T-helper 2 cell (primary cell): ENCODE results near the gene NTRK2.

ENCODE experiments used
- DNase-seq, 5 experiments: peaks; one replicate each; pipeline versions ENCODE4 v3.0.0 to v3.0.0-alpha.2; 2012 to 2022

NTRK2 gene

DNA sequence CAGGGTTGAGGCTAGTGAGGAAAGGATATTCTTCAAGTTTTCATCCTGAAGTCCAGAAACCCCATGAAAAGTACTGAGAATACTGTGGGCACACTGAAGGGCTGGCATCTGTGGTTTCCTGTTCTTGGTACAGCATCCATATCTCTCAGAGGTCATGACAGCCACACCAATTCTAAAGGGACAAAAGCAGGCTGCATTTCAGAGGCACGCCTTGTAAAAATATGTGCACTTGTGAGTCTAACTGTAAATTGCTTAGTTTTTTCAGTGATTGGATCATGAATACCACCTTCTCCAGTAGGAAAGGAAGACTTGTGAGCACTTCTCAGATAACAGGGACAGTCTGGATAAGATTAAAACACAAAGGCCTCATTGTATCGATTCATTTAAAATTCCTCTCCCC, 230.9 kb downstream of the NTRK2 start:
- DNase-seq = no peak

DNA sequence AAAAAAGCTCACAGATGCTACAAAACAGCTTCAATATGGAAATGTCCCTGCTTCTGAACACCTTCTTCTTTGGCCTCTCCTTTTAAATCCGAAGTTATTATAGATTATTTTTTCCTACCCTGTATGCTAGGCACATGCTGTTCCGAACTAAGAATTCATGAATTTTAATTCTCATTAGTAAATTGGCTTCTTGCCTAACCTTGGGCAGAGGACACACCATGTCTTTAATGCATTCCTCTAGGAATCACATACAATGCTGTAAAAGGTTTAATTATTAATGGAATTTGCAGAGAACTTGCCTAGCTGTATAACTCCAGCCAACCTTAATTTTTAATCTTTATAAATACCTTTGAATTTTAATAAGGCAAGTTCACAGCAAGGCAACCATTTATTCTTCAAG, 234.4 kb downstream of the NTRK2 start:
- no peak for DNase-seq

GRCh38 chr9:84916769-84917168, 247.2 kb downstream of the NTRK2 start:
- no peak for DNase-seq

GRCh38 chr9:84917366-84918070, 248.0 kb downstream of the NTRK2 start:
- no peak for DNase-seq

- no peak for DNase-seq
These were observed 249.9 kb downstream of the NTRK2 start for GRCh38 chr9:84919440-84919839.

- DNase-seq = no peak
These were observed 251.6 kb downstream of the NTRK2 start for GRCh38 chr9:84921175-84921574.

GRCh38 chr9:84922051-84922450, 252.5 kb downstream of the NTRK2 start:
- DNase-seq = no peak

GRCh38 chr9:84924266-84924665, 254.7 kb downstream of the NTRK2 start:
- DNase-seq = no peak

DNA sequence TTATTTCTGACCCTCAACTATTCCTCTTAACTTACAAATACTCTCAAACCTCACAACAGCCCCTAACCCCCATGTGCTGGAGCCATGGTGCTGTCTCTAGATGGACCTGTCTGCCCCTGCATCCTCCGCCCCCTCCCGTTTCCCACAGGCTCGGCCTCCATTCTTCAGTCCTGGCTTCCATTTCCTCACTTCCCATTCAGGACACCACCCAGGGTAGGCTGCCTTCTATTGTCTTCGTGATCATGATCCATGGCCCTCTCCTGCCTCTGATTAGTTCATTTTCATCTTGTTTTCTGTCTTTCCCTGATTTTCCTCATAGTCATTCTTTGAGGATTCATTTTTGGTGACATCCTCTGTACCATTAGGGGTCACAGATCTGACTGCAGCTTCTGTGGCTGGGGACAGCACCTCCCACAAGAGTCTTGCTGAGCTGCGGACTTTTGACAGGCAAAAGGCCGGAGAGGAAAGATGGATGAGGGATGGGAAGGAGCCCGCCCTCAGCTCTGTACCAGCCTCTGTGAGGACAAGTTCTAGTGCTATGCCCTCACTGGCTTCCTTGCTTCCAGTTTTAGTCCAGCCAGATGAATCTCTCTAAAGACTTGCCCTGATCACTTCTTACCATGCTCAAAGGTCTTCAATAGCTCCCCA, 255.8 kb downstream of the NTRK2 start:
- DNase-seq = no peak

DNA sequence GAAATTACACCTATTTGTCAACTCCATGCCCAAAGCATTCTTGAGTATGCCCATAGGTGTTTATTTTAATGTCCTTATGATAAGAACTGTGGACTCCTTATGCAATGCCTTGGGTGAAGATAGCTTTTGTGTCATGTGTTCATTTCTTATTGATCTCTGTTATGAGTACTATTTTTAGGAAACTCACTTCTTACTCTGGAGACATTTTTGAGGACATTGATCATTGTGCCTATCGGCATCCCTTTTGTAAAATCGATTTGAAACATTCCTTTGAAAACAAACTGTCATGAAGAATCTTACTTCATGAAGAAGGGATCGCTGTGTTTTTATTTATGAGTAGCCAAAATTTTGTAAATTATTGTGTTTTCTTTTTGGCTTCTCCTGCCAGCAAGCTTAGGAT, 257.3 kb downstream of the NTRK2 start:
- DNase-seq = no peak

DNA sequence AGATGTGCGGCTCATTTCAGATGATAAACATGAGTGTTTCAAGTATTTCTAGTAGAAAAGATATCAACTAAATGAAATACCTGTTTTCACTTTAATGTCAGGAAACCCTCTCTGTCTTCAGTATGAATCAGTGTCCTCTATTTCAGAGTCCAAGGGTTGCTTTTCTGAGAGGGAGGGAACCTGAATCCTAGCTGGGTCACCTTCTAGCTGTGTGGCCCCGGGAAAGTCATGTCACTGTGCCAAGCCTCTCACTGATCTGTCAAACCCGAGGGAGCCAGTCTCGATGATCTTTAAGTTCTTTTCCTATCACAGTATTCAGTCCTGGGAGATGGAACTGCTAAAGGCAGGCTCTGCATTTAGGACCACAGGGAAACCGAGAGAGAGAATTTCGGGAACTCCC, 258.9 kb downstream of the NTRK2 start:
- DNase-seq = no peak

DNA sequence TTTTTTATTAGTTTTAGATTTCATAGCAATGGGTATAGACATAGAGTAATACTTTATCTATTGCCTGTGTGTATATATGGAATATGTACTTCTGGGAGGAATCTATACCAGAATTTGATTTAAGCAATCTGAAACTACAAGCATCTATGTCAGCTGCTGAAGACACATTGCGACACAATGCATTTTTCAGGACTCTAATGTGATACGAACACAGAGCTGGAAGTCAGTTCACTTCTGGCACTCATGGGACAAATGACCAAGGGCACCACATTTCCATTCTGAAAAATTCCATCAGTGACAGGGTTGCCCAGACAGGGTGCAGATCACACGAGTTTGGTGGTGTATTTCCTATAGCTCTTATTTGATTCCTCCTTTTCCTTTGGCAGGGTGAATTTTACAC, 259.5 kb downstream of the NTRK2 start:
- DNase-seq = no peak

DNA sequence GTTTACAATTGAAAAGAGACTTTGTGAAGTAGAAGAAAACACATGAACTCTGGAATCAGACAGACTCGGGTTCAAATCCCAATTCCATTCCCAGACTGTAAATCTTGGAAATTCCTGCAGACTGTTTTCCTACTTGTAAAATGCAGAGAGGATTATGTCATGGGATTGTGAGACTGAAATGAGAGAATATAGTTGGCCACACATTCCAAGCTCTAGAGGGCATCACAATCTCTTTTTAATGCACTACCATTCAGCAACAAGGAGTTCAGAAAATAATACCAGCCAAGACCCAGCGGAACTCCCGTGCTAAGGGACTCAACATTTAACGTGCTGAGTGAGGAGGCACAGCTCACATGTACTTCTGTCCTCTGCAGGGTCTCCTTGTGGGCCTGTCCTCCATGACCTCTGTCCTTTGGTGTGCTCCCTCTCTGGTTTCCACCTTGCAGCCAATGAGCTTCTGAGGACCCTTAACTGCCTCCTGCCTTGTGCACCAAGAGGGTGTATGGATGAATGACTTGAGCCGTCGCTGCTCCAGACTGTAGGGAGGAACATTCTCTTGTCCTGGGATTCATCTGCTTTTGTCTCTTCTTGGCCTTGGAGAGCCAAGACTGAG, 263.5 kb downstream of the NTRK2 start:
- DNase-seq = no peak

- DNase-seq = no peak
These were observed 266.1 kb downstream of the NTRK2 start for GRCh38 chr9:84935528-84936117.

DNA sequence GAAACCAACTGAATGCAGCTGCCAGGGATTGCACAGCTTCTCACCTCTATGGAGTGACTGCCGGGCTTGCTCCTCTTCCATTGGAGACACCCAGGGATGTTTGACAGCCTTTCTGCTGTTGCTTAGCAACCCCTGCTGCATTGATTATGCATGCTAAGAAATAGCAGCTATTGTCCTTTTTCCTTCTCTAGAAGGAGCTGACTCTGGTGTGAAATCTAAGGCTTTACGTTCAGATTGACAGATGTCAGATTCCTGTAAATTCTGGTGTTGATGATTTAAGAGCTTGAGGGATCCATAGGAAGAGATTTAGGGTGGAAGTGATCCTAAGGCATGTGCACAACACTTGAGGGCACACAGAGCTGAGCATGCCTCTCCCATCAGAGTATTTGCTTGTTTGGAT, 267.7 kb downstream of the NTRK2 start:
- no peak for DNase-seq

GRCh38 chr9:84937581-84937980, 268.1 kb downstream of the NTRK2 start:
- no peak for DNase-seq

DNA sequence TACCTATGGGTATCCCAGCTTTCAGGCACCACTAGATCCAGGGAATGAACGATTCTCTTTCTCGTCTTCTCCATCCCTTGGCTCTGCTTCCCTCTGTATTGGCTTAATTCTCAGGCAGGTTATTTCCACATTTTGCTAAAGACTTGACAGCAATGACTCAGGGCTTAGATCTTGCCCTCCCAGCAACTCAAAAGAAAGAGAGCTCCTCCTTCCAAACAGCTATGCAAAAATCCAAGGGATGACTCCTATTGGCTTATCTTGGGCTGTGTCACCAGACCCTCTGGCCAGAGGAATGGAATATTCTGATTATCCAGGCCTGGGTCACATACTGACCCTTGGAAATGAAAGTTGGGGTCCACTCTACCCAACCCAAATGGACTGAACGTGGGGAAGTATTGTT, 270.2 kb downstream of the NTRK2 start:
- no peak for DNase-seq

- DNase-seq = no peak
These were observed 270.8 kb downstream of the NTRK2 start for GRCh38 chr9:84940294-84940693.

DNA sequence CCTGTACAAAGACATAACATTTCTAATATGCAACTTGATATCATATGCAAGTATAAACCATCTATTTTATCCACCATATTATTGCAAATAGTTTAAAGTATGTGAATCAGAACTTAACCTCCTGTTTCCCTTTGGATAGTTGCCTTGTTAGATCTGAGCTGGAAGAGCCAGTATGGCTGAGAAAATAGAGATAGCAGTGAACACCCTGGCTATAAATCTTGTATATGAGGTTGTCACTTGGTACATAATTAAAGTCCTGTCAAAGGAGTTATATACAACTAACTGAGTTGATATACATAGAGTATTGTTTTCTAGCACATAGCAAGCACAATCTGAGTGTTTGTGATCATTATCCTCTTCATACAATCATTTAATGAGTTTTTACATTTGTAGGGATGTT, 272.3 kb downstream of the NTRK2 start:
- DNase-seq = no peak

DNA sequence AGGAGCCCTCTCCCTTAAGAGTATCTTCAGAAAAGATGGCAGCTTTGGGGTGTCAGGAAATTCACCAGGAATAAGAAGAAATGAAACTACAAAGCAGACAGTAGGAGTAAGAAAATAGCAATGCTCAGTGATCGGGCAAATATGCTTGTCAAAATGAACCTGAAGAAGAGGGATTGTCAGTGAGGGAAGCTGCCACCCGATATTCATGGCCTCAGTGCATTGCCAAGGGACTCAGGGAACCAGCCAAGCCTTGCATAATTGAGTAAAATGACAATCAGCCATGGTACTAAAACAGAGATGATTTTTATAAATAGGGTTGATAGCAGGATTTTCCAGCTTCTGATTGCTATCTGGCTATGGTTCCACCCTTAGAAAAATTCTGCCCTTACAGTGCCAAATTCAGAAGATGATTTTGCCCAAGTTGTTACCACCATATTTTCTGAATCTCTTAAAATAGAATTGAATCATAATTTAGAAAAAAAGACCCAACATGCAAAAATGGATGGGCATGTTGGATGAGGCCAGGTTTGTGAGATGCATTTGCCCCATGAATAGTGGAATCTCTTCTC, 274.0 kb downstream of the NTRK2 start:
- no peak for DNase-seq

DNA sequence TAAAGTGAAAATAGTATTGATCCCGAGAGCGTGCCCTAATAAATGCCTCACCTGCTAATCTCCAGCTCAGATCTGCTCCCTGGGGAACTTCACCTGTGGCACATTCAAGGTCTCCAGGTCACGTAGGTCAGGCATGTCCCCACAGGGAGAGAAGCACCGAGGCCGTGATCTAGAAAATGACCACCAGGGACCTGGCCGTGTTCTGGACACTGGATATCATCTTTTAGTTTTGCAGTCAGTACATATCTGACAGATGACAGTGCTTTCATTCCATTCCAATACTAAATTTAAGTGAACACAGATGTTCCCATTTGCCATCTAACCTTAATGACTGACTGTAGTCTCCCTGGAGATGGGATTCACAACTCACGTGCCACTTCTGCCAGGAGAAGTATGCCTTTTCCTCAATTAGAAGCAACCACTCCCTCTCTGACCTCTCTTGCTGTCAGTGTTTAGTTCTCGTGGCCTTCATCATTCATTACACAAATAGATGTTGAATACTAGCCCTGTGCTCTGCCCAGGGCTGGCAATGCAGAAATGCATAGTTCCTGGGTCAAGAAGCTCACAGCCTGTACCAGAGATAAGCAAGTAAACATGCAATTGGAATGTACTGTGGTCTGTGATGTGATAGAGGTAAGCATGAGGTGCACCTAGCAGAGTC, 276.5 kb downstream of the NTRK2 start:
- DNase-seq = no peak

DNA sequence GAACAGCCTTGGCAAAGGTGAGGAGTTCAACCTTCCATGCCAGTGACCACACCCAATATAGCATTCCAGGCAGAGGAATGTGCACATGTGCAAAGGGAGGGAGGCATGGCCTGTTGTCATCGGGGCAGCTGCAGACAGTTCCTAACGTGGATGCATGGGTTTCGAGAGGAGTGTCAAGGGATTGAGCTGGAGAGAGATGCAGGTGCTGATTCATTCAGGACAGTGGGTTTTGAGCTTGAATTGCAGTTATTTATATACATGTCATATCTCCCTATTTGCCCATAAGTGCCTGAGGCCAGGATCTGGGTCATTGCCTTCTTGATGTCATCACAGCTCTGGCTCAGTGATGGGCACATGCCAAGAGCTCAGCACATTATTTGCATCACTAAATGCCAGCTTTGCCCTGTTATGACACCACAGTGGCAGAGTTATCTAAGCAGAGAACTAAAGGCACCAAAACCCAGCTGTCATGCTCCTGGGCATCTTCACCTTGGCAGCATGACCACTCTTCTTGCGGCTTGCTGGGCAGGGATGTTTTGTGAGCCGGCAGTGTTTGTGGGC, 278.0 kb downstream of the NTRK2 start:
- no peak for DNase-seq

GRCh38 chr9:84949258-84949657, 279.7 kb downstream of the NTRK2 start:
- DNase-seq = no peak
